Measurements from ENCODE around the gene STX2. TPM values are rescaled to one million over a fixed set of nuclear protein-coding genes. Genes with fewer than 3 reads are reported as not detected.
A peak's percentile ranks its signal among the peaks of the same experiment; 100 is the strongest.
"Not testable (repeated sequence)": the region's sequence is repeated elsewhere in the genome, so short reads cannot be mapped to it uniquely, and the experiment has no call there.

The STX2 gene
- total RNA-seq, 4 donors from 2014 or later, result 2.9 to 14.7 (median 4.7) TPM

DNA sequence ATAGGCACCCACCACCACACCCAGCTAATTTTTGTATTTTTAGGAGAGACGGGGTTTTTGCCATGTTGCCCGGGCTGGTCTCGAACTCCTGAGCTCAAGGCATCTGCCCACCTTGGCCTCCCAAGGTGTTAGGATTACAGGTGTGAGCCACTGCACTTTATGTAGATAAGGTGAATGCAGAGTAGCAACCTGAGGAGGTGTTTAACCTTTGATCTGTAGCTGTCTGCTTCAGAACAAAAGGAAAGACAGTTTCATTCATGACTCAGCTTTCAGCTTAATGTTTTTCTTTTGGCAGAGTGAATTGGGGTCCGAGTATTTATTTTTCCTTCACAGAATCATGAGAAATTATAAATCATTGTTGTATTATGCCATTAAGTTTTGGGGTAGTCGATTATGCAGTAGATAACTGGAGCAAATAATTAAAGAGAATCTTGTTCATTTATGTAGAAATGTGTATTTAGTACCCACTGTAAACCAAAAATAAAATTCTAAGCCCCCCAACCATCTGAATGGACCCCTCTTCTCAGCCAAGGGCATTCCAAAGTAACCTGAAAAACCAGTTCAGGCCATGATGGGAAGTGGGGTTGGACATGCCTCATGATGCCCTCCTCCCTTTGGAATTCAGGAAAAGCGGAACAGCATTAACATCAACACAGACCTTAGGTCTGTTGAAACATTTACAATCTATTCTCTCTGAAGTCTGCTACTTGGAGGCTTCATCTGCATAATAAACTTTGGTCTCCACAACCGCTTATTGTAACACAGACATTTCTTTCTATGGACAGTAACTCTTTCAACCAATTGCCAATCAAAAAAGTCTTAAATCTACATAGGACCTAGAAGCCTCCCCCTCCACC is 10.7 kb upstream of the STX2 start:
- 43 to 56% methylated on average over 7 of the region's 7 CpGs for WGBS, 2 donors
- intact Hi-C loops (cut with DNase I; ENCODE audit: low total_unique reads), result no loop called here
- TF ChIP-seq POLR2A (IDR thresholded peaks at IDR 0.05), result no peak
- TF ChIP-seq CTCF (IDR thresholded peaks at IDR 0.05), result no peak
- DNase-seq (ENCODE audit: low spot score in 2 of 2), result no peak
- no peak overlapping the region for H3K4me3 ChIP-seq (ENCODE audit: low read depth, poor library complexity, severe bottlenecking)

- WGBS, 2 donors, result 89 to 95% methylated on average over 1 of the region's 1 CpG
- intact Hi-C loops (cut with DNase I; ENCODE audit: low total_unique reads); DNase-seq (ENCODE audit: low spot score in 2 of 2); H3K4me3 ChIP-seq (ENCODE audit: low read depth, poor library complexity, severe bottlenecking): not testable (repeated sequence)
Observed at GRCh38 chr12:130848785-130849305, 9.8 kb upstream of the STX2 start.

GRCh38 chr12:130848105-130848504 is 9.1 kb upstream of the STX2 start:
- DNase-seq (ENCODE audit: low spot score in 2 of 2); intact Hi-C loops (cut with DNase I; ENCODE audit: low total_unique reads); H3K4me3 ChIP-seq (ENCODE audit: low read depth, poor library complexity, severe bottlenecking): not testable (repeated sequence)
- 95 to 96% methylated on average over 6 of the region's 6 CpGs for WGBS, 2 donors

- 60 to 70% methylated on average over 7 of the region's 7 CpGs for WGBS, 2 donors
- TF ChIP-seq CTCF (IDR thresholded peaks at IDR 0.05), result no peak
- no peak for TF ChIP-seq POLR2A (IDR thresholded peaks at IDR 0.05)
- no peak for DNase-seq (ENCODE audit: low spot score in 2 of 2)
- no peak overlapping the region for H3K4me3 ChIP-seq (ENCODE audit: low read depth, poor library complexity, severe bottlenecking)
- intact Hi-C loops (cut with DNase I; ENCODE audit: low total_unique reads), result no loop called here
Observed at GRCh38 chr12:130847112-130847511, 8.1 kb upstream of the STX2 start.

- H3K4me3 ChIP-seq (ENCODE audit: low read depth, poor library complexity, severe bottlenecking), result no peak overlapping the region
- intact Hi-C loops (cut with DNase I; ENCODE audit: low total_unique reads), result no loop called here
- no peak for DNase-seq (ENCODE audit: low spot score in 2 of 2)
- TF ChIP-seq POLR2A (IDR thresholded peaks at IDR 0.05) (no peak), CTCF (IDR thresholded peaks at IDR 0.05) (no peak)
Observed at GRCh38 chr12:130846369-130846768, 7.3 kb upstream of the STX2 start.

DNA sequence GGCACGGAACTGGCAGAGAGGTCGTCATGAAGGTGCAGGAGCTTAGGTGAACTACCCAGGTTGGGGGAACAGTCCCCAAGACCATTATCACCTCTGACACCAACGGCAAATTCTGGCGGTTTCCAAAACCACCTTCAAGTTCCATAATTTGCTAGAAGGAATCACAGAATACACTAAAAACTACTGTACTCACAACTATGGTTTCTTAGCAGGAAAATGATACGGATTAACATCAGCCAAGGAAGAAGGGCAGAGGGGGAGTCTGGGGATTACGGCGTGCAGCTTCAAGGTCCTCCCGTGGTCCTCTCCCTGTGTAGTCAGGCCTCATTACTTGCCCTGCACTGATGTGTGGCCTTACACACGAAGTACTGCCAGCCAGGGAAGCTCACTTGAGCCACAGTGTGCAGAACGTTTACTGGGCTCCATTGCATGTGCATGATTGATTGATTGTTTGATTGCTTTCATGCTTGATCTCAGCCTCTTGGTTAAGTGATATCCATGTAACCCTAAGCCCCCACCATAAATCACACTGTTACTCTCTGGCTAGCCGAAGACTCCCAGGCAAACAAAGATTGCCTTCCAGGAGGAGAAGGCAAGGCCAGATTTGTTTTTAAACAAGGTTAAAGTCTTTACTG is 837 bp upstream of the STX2 start:
- peak in 1 of 2 donors; percentile 78 for DNase-seq (ENCODE audit: low spot score in 2 of 2)
- intact Hi-C loops (cut with DNase I; ENCODE audit: low total_unique reads), result no loop called here
- 72 to 74% methylated on average over 11 of the region's 11 CpGs for WGBS, 2 donors
- TF ChIP-seq POLR2A (IDR thresholded peaks at IDR 0.05), result no peak
- TF ChIP-seq CTCF (IDR thresholded peaks at IDR 0.05), result no peak
- H3K4me3 ChIP-seq (ENCODE audit: low read depth, poor library complexity, severe bottlenecking), result no peak overlapping the region

All from lower leg skin (tissue), 4 donors.